SKM-1 treated with dmso at 0.1 percent for 144 hours (cell line): ENCODE measurements around the gene BARHL1.
"Not testable (repeated sequence)": the region's sequence is repeated elsewhere in the genome, so short reads cannot be mapped to it uniquely, and the experiment has no call there.

Experiments used
- DNase-seq: peaks from one replicate; lab custom pipeline; 2025; ENCODE audit not compliant: unreplicated experiment; lab: John Stamatoyannopoulos, UW

The BARHL1 gene

DNA sequence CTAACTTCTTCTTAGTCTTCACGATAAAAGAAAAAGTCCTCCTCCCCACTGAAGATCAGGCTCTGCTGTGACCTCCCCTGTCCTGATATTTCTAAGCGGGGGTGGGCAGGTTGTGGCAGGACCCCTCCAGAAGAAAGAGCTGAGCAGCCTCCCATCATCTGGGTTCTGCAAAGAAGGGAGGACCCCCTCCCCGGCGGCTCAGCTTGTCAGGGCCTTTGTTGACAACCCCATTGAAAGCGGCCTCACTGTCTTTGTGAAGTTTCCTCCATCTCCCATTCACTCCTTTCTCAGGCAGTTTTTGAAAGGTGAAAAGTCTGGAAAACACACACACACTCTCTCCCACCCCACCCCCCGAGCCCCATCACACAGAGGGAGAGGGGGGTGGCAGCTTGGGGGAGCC lies 26.2 kb upstream of the BARHL1 start:
- no peak for DNase-seq

DNA sequence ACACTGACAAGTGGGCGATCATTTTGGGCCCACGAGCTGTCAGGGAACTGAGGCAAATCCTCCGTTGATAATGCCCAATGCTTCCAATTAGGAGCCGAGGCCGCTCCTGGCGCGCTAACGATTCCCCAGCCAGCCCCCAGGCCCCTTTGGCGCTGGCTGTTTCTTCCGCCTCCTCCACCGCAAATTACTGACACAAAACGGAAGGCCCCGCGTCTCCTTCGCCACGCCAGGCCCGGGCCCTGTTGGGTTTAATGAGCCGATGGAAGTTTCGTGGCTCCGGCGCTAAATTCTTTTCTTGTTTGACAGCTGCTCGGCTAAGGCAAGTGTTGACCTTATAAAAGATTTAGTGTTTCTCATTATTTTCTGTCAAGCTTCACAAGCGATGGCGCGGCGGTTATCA lies 25.7 kb upstream of the BARHL1 start:
- no peak for DNase-seq

DNA sequence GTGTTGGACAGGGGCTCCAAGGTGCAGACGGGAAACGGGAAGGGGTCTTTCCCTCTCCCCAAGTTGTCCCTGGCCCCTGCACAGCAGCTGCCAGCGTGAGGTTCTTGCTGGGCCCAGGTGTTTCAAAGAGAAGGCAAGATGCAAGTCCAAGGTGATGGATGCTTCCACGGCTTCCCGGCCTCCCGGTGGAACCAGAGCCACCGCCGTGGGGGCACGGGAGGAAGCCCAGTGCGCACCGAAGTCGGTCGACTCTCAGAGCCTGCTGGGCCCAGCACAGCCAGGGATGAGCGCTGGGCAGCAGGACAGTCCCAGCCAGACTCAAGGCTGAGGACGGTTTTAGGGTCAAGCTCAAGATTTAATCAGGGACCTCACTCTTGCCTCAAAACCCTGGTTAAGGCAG lies 25.2 kb upstream of the BARHL1 start:
- no peak for DNase-seq

DNA sequence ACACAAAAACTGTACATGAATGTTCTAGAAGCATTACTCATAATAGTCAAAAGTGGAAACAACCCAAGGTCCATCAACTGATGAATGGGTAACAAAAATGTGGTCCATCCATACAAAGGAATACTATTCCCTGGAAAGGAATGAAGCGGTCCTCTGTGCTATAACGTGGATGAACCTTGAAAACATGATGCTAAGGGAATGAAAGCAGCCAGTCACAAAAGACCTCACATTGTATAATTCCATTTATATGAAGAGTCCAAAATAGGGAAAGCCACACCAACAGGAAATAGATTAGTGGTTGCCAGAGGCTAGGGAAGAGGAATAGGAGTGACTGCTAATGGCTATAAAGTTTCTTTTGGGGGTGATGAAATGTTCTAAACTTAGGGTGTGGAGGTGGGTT lies 22.7 kb upstream of the BARHL1 start:
- DNase-seq = no peak

DNA sequence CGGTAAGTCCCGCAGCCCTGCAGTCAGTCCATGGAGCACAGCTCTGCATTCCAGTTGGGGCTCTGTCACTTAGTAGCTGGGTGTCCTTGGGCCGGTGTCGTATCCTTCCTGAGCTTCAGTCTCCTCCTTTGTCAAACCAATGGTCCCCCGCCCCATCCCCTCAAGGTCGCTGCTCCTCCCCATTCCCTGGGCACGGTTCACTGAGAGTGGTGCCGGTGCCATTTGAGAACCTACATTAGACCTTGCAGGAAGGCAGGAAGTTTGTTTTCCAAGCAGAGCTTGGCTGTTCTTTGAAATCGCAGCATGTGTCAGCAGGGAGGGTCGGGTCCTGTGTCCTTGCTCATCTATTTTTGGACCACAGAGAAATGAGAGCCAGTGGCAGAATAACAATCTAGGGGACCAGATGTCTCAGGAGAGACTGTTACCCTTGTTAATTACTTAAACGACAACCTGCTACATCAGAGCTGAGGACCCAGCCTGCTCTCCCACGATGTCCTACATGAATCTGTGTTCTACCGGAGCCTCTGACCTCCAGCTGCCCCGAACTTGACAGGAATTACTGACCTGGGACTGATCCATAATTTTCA lies 21.7 kb upstream of the BARHL1 start:
- no peak for DNase-seq

DNA sequence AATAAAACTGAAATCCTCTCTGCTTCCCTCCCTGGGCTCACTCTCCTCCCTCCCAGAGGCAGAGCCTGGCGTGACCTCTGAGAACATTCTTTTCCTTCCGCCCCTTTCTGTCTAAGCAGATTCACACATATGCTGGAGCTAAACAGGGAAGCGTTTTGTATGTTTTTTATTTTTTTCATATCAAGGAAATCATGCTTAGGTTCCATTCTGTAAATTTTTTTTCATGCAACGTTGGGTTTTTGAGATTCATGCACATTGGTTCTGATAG lies 20.2 kb upstream of the BARHL1 start:
- no peak for DNase-seq

GRCh38 chr9:132564526-132564925 lies 17.9 kb upstream of the BARHL1 start:
- DNase-seq = no peak

DNA sequence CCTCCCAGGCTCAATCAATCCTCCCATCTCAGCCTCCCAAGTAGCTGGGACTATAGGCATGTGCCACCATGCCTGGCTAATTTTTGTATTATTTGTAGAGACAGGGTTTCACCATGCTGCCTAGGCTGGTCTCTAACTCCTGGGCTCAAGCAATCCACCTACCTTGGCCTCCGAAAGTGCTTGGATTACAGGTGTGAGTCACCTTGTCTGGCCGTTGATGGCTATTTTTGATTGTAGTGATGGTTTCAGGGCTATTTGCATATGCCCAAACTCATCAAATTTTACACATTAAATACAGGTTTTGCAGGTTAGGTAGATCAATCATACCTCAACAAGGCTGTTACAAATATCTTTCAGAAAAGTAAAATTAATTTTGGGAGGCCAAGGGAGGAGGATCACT lies 13.6 kb upstream of the BARHL1 start:
- DNase-seq = not testable (repeated sequence)

- no peak for DNase-seq
Observed at GRCh38 chr9:132571806-132572600, 10.4 kb upstream of the BARHL1 start.

DNA sequence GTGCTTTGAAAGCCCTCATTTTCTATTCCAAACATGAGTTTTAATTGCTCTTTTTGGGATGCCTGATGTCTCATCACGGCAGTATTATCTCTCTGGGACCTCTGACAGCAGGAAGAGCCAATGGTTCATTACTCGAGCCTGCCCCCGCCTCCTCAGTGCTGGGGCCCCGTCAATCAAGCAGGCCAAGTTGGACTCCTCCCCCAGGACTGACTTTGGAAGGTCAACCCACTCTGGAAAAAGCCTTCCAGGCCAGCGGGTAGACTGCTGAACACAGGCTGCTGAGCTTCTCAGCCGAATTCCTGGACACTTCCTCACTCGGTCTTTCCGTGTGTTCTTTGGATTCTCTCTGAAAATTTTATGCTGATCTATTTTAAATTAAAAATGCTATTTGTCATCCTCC lies 9.5 kb upstream of the BARHL1 start:
- no peak for DNase-seq

DNA sequence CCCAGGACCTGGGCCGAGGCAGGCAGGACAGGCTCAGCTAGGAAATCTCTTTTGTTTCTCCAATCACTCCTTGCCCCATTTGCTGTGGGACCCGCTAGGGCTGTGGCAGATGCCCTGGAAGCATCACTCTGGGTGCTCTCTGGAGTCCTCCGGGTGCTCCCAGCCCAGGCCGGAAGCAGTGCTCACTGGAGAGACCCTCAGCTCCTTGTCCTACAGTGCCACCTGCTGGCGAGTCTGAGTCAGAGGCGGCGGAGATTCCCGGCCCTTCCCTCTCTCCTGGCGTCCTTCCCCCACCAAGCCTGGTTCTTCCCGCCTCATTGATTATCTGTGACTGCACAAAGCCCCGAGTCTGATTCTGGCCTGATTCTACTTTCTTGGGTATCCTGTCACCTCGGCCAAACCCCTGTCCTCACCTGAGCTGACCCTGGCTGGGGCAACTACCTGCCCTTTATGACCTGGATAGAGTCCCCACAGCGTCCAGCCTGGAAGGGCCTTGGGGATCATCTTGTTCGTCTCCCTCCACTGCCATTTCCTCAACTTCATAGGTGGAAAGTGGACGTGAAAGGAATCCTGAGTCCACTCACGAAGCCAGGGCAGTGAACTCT lies 7.3 kb upstream of the BARHL1 start:
- DNase-seq = no peak

DNA sequence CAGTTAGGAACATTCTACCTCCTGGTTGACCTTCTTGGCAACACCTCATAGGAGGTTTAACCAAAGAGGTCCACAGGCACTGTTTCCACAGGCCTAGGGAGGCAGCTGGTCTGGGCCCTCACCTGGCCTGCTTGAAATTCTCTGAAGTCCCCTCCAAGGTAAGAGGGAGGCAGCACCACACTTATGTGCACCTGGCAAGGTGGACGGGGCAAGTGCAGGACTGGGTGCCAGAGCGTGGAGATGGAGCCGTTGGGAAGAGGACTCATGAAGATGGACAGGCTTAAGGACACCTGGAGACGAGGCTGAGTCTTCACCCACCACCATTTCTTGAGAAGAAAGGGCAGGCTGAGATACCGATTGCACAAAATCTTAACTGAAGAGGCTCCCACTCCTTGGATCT lies 6.6 kb upstream of the BARHL1 start:
- no peak for DNase-seq

- no peak for DNase-seq
Observed at GRCh38 chr9:132577119-132577518, 5.3 kb upstream of the BARHL1 start.

DNA sequence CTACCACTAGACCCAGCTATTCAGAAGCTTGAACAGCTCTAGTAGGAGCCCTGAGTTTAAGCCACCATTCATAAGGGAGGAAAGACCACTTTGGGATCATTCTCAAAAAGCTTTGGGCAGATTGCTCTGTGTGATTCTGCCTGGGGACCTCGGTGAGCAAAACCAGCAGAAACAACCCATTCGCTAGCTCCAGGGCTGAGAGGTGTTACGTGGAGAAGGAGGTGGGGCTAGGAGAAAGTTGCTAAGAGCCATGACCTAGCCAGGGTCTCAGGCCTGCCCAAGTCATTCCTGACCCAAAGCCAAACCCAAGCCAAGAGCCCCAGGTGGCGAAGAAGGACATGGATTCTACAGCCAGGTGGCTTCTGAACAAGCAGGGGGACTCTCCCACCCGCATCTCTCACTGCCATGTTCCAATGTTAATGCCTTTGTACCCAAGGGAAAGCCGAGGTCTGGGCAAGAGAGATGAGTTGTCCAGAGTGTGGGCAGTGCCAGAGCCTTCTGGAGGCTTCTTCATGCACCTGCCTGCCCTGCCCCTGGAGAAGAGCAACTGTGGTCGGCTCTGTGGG lies 4.0 kb upstream of the BARHL1 start:
- DNase-seq = no peak

DNA sequence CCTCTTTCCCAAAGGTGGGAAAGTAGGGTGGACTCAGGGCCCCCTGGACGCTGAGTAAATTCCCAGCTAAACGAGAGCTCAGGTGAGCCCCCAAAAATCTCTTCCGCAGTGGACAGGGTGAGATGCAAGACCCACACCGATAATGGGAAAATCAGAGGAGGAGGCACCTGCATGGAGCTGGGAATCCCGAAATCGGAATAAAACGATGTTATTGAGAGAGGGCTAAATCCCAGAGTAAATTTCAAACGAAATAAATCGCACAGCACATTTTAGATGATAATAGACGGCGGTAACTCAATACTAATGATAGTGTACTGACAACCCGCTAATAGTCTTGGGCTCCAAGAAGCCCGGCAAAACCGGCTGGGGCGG lies 3.0 kb upstream of the BARHL1 start:
- DNase-seq = no peak

DNA sequence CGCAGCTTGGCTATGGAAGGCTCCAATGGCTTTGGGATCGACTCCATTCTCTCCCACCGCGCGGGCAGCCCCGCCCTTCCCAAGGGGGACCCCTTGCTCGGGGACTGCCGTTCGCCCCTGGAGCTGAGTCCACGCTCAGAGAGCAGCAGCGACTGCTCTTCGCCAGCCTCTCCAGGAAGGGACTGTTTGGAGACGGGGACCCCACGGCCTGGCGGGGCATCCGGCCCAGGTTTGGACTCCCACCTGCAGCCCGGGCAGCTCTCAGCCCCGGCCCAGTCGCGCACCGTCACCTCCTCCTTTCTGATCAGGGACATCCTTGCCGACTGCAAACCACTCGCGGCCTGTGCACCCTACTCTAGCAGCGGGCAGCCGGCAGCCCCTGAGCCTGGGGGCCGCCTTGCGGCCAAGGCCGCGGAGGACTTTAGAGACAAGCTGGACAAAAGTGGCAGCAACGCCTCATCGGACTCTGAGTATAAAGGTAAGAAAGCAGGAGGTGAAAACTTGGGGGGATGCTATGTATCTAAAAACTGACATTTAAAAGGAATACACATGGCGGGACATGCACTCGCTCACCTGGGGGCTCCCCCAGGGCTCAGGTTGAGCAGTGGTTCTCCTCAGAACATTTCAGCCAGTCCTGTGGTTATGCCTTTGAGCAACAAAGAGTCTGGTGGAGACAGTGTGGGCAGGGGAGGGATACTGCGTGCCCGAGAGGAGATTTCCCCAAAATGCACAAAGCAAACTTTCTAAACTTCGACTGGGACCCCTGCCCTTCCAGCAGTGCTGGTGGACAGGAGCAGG lies 579 bp downstream of the BARHL1 start:
- DNase-seq = no peak

DNA sequence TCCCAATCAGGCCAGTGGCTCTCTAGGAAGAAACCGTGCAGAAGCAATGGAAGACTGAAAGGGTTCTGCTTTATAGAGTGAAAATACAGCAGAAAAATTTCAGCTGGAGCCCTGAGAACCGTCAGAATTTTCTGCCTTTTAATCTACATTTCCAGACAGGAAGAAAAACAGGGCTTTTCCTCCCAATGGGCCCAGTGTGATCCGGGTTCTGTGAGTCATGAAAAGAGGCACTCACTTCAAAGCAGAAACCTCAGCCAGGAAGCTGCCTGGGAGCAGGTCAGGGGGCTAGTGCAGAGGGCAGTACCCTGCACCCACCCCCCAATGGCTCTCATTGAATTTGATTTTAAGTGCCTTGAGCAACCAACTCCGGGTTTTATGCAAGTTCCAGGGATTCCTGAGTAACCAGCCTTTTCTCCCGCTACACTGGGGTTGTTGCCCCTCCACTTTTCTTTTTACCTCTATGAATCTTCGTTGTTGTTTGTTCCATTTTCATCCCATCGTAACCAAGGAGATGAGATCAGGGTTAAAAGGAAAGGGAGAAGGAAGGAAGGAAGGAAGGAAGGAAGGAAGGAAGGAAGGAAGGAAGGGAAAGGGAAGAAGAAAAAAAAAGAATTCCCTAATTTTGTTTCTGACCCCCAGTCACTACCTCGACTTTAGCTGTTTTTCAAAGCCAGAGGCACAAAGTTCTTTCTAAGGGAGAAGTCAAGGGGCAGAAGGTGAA lies 1.3 kb downstream of the BARHL1 start:
- no peak for DNase-seq

- no peak for DNase-seq
Observed at GRCh38 chr9:132584601-132585560, 2.5 kb downstream of the BARHL1 start.

DNA sequence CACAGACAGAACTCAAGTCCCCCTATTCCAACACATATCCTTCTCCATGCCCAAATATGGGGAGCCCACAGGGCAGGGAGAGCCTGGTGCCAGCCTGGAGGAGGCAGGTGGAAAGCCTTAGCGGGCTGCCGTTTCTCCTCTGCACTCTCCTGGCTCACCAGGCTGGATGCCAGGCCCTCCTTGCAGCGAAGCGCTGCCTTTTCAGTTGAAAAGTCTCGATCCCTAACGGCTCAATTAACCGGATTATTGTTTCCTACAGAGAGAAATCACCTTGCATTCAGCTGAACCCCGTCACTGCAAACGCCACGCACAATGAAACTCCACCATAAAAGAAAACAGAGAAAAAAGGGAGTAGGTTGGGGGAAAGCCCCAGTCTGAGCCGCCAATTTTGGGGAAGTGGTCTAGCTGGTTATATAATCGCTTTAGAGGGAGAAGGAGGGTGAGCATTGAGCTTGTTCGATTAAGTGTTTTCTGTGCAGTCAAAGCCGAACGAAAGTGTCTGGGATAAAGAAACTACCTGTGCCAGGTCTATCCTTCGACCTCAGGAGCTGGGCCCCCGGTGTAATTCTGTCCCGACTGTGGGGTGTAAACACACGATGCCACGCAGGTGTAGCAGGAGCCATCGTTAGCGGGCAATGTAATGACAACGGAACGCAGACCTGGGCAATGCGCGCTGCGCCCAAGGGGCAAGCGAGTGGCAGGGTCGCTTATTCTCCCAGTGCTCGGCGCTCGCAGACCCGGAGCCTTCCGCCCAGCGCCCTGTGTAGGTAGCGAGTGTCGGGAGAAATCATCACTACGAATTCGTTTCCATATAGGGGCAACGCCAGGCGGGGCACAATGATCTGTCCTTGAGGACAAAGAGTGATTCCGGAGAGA lies 3.8 kb downstream of the BARHL1 start:
- DNase-seq = no peak
